ENCODE results near the gene OR6C68. TPM values are rescaled to one million over a fixed set of nuclear protein-coding genes. Genes with fewer than 3 reads are reported as not detected.
"Not testable (repeated sequence)": the region's sequence is repeated elsewhere in the genome, so short reads cannot be mapped to it uniquely, and the experiment has no call there.

The OR6C68 gene
- total and polyA plus RNA-seq, 2 of the 4 experiments (the other 2 are of a cell fraction): not detected

GRCh38 chr12:55484284-55484683 is 7.9 kb upstream of the OR6C68 start:
- CTCF ChIA-PET; H2AK9ac ChIP-seq (replicated peaks; ENCODE audit: low read depth, low read length, poor library complexity); H3K4ac ChIP-seq (ENCODE audit: low read depth, low read length); H3K9me1 ChIP-seq (ENCODE audit: insufficient read depth, low read length); H3K14ac ChIP-seq (replicated peaks; ENCODE audit: low read depth, low read length); H3K4me1 ChIP-seq (ENCODE audit: control insufficient read depth, insufficient read depth, low read length); in situ Hi-C loops (cut with MboI; ENCODE audit: low sequenced_read_pairs); ATAC-seq (ENCODE audit: low read depth); DNase-seq; H4K91ac ChIP-seq (ENCODE audit: insufficient read depth, low read depth, low read length); H2BK15ac ChIP-seq (ENCODE audit: low read depth, low read length); H3K9ac ChIP-seq (ENCODE audit: low read depth, low read length); H3K36me3 ChIP-seq (ENCODE audit: control insufficient read depth, insufficient read depth, low read length); H3K9me3 ChIP-seq (ENCODE audit: control insufficient read depth, insufficient read depth, low read length); dilution Hi-C loops (cut with HindIII; ENCODE audit: low sequenced_read_pairs, unreplicated experiment); BruUV-seq (replicated peaks); H3K27ac ChIP-seq (ENCODE audit: insufficient read depth, low read length); H2BK120ac ChIP-seq (ENCODE audit: low read depth, low read length); H3K4me2 ChIP-seq (ENCODE audit: low read depth, low read length); H3K18ac ChIP-seq (ENCODE audit: low read depth, low read length); H3K79me1 ChIP-seq (ENCODE audit: low read depth in 1 of 2, low read length in 2 of 2); H3K27me3 ChIP-seq (ENCODE audit: control insufficient read depth, insufficient read depth, low read length); H3K23ac ChIP-seq (ENCODE audit: low read depth, low read length); H2AK5ac ChIP-seq (ENCODE audit: low read depth, low read length); POLR2A ChIA-PET (ENCODE audit: unreplicated experiment); H3K4me3 ChIP-seq (ENCODE audit: insufficient read depth, low read depth, low read length); H3K56ac ChIP-seq (ENCODE audit: extremely low read depth, insufficient read depth, low read length); H2BK20ac ChIP-seq (ENCODE audit: low read depth, low read length); H4K20me1 ChIP-seq (ENCODE audit: insufficient read depth, low read length); H4K5ac ChIP-seq (ENCODE audit: low read depth, low read length); intact Hi-C loops (cut with micrococcal nuclease); H4K8ac ChIP-seq (ENCODE audit: low read depth in 2 of 2, low read length in 2 of 2); H2BK5ac ChIP-seq (ENCODE audit: low read depth, low read length, poor library complexity, severe bottlenecking); H2AFZ ChIP-seq (replicated peaks; ENCODE audit: low read length, poor library complexity): not testable (repeated sequence)
- WGBS, 2 experiments (ENCODE audit: extremely low coverage in 2 of 2, insufficient read length in 1 of 2): no CpG with 5 or more reads among the region's 13 CpGs
